HepG2 (cell line): ENCODE results near the gene PSRC1. TPM values are rescaled to one million over a fixed set of nuclear protein-coding genes. Genes with fewer than 3 reads are reported as not detected.

Source experiments
- ATAC-seq: fragments of 200-7000 bp; cut with Tn5 transposase; 3 replicates; pipeline ENCODE4 v1.9.1; 2020; ENCODE audit warnings: mild to moderate bottlenecking, moderate library complexity
- BruUV-seq: library from RNA; stranded (reverse); fragments of 400-500 nt; replicated peaks from 2 replicates; lab custom pipeline; 2021; lab: Mats Ljungman, UMichigan
- CTCF ChIA-PET: fragments of 300-600 bp; formaldehyde crosslinking; extraction: SDS; loops from one replicate; lab custom pipeline; 2021; ENCODE audit warnings: low total read pairs, inconsistent platforms, low intra/inter-chr PET ratio; lab: Yijun Ruan, JAX
- POLR2A ChIA-PET: fragments of 350-600 bp; sonication (Branson Sonifier 250); formaldehyde crosslinking; loops from one replicate; lab custom pipeline; 2020; ENCODE audit warnings: antibody characterized with exemption, inconsistent platforms; lab: Yijun Ruan, JAX
- DNase-seq: peaks from one replicate; pipeline ENCODE4 v3.0.0-alpha.2; 2015; ENCODE audit warnings: low spot score
- FAIRE-seq: peaks from 3 replicates; lab custom pipeline; 2011; peaks lifted over from hg19 to GRCh38; lab: Jason Lieb, UNC
- H2AFZ ChIP-seq: one replicate; pipeline ENCODE4 v1.6.1; 2011; ENCODE audit warnings: low read length, inconsistent platforms
- H3K27ac ChIP-seq: fragments of 300-600 bp; 3 replicates; pipeline ENCODE4 v1.8.0; 2011; ENCODE audit warnings: mixed run types, mild to moderate bottlenecking, mixed read lengths, low read length, inconsistent platforms; ENCODE audit not compliant: insufficient read depth; ENCODE audit errors: extremely low read length
- H3K27me3 ChIP-seq, 2 experiments: fragments of 200-600 bp in 1 of 2; 2 replicates in 1 of 2; 3 replicates in 1 of 2; pipeline versions ENCODE4 v1.6.0 to v1.8.0; 2011; ENCODE audit warnings: low read length in 2 of 2, mild to moderate bottlenecking in 2 of 2, moderate library complexity in 2 of 2, inconsistent platforms in 1 of 2; ENCODE audit not compliant: insufficient read depth in 2 of 2, control insufficient read depth in 1 of 2
- H3K36me3 ChIP-seq, 2 experiments: fragments of 200-600 bp in 1 of 2; replicated peaks in 1 of 2; 2 replicates in 1 of 2; 3 replicates in 1 of 2; pipeline versions ENCODE4 v1.5.1 to v1.8.0; 2011; ENCODE audit warnings: low read length in 2 of 2, inconsistent platforms in 1 of 2; ENCODE audit not compliant: insufficient read depth in 2 of 2, control insufficient read depth in 1 of 2
- H3K4me1 ChIP-seq: 2 replicates; pipeline ENCODE4 v1.5.1; 2012; ENCODE audit warnings: low read length, inconsistent platforms; ENCODE audit not compliant: insufficient read depth
- H3K4me2 ChIP-seq: 2 replicates; pipeline ENCODE4 v1.6.0; 2011; ENCODE audit warnings: low read depth, low read length, inconsistent platforms
- H3K4me3 ChIP-seq, 3 experiments: fragments of 200-600 bp in 1 of 3; sonication (generic), shearing (Covaris generic) in 1 of 3; replicated peaks in 1 of 3; 2 replicates each; pipeline ENCODE4 v1.5.1; 2011 to 2016; ENCODE audit warnings: low read length in 3 of 3, inconsistent platforms in 2 of 3, low read depth in 2 of 3, mild to moderate bottlenecking in 2 of 3, control low read depth in 1 of 3, mixed read lengths in 1 of 3; ENCODE audit not compliant: insufficient read depth in 1 of 3
- H3K79me2 ChIP-seq: one replicate; pipeline ENCODE4 v1.6.1; 2011; ENCODE audit warnings: low read length, inconsistent platforms; ENCODE audit not compliant: insufficient read depth
- H3K9ac ChIP-seq: 2 replicates; pipeline ENCODE4 v1.6.0; 2011; ENCODE audit warnings: mild to moderate bottlenecking, low read depth, low read length, inconsistent platforms; ENCODE audit not compliant: insufficient read depth
- H3K9me3 ChIP-seq: 2 replicates; pipeline ENCODE4 v1.5.1; 2012; ENCODE audit warnings: mild to moderate bottlenecking, low read length
- H4K20me1 ChIP-seq: 2 replicates; pipeline ENCODE4 v1.6.0; 2011; ENCODE audit warnings: inconsistent platforms, mild to moderate bottlenecking, low read length, moderate library complexity; ENCODE audit not compliant: insufficient read depth
- CCDC6 ChIP-seq: sonication (generic); formaldehyde crosslinking; IDR thresholded peaks from 2 replicates; pipeline ENCODE4 v1.8.1; 2022; ENCODE audit warnings: mild to moderate bottlenecking, missing genetic modification reagents, moderate library complexity
- MAFF ChIP-seq: IDR thresholded peaks from 2 replicates; pipeline ENCODE4 v1.6.1; 2011; ENCODE audit warnings: low read depth, low read length, improper control_type of control experiment
- MYNN ChIP-seq: sonication (generic); formaldehyde crosslinking; IDR thresholded peaks from 2 replicates; pipeline ENCODE4 v1.4.0; 2020; ENCODE audit warnings: mild to moderate bottlenecking, low read depth, missing genetic modification reagents
- TFAP4 ChIP-seq: sonication (generic); IDR thresholded peaks from 2 replicates; pipeline ENCODE4 v1.6.1; 2016; ENCODE audit warnings: low read depth, borderline replicate concordance
- ZBTB38 ChIP-seq: sonication (generic); formaldehyde crosslinking; IDR thresholded peaks from 2 replicates; pipeline ENCODE4 v1.5.1; 2020; ENCODE audit warnings: mild to moderate bottlenecking, missing genetic modification reagents
- ZNF619 ChIP-seq: sonication (generic); formaldehyde crosslinking; IDR thresholded peaks from 2 replicates; pipeline ENCODE4 v1.4.0; 2020; ENCODE audit warnings: mild to moderate bottlenecking, missing genetic modification reagents
- ZNF746 ChIP-seq: sonication (generic); formaldehyde crosslinking; IDR thresholded peaks from 2 replicates; pipeline ENCODE4 v1.8.0; 2022; ENCODE audit warnings: mild to moderate bottlenecking, missing genetic modification reagents
- ZNF772 ChIP-seq: sonication (generic); formaldehyde crosslinking; IDR thresholded peaks from 2 replicates; pipeline ENCODE4 v1.5.0; 2020; ENCODE audit warnings: mild to moderate bottlenecking, missing genetic modification reagents
- WGBS: methylation state at CpG from one replicate; pipeline ENCODE4 v1.1.6; 2017; ENCODE audit warnings: low lambda C conversion rate; 5-methylcytosine and 5-hydroxymethylcytosine counted together
- in situ Hi-C: cut with HindIII; loops from 2 replicates; pipeline ENCODE4 v1.10.0; 2017; ENCODE audit warnings: low pct_unique_long_range_greater_than_20kb; ENCODE audit not compliant: extremely low pct_ligation_motif_present
- intact Hi-C: fragments of 100-400 bp; cut with micrococcal nuclease; formaldehyde crosslinking; loops from one replicate; pipeline ENCODE4 v1.10.0; 2022; ENCODE audit not compliant: unreplicated experiment
- polyA plus RNA-seq, 8 experiments: library from polyadenylated mRNA; depleted of rRNA in 3 of 8; stranded (reverse) in 7 of 8; unstranded in 1 of 8; fragments of >200 nt; fragmentation: Illumina TruSeq in 4 of 8; extraction: Trizol in 4 of 8; gene quantifications; 2 replicates each; pipeline versions ENCODE4 v1.2.1 to v1.2.3, GENCODE V29; 2011 to 2016; ENCODE audit warnings: low read depth in 4 of 8, missing spikeins in 1 of 8, mixed read lengths in 1 of 8; ENCODE audit not compliant: insufficient read depth in 1 of 8
- total RNA-seq, 5 experiments: library from RNA; depleted of rRNA; stranded (reverse); fragments of >200 nt; fragmentation: Illumina TruSeq; extraction: Trizol; gene quantifications; 2 replicates each; pipeline ENCODE4 v1.2.3, GENCODE V29; 2016; ENCODE audit warnings: low read depth in 1 of 5
- TF ChIP-seq, protein P1 (sequence below): sonication (generic); formaldehyde crosslinking; IDR thresholded peaks from 2 replicates; pipeline ENCODE4; 2020; ENCODE audit warnings: missing genetic modification reagents, mild to moderate bottlenecking, borderline replicate concordance
- TF ChIP-seq, protein P2 (sequence below): sonication (generic); formaldehyde crosslinking; IDR thresholded peaks from 2 replicates; pipeline ENCODE4 v1.4.0; 2020; ENCODE audit warnings: missing genetic modification reagents, mild to moderate bottlenecking, borderline replicate concordance

The PSRC1 gene
- total and polyA plus RNA-seq, 2 of the 13 experiments (the other 11 are each of a cell fraction or from before 2014, with no cell fraction given): 28.6 to 30.3 TPM

DNA sequence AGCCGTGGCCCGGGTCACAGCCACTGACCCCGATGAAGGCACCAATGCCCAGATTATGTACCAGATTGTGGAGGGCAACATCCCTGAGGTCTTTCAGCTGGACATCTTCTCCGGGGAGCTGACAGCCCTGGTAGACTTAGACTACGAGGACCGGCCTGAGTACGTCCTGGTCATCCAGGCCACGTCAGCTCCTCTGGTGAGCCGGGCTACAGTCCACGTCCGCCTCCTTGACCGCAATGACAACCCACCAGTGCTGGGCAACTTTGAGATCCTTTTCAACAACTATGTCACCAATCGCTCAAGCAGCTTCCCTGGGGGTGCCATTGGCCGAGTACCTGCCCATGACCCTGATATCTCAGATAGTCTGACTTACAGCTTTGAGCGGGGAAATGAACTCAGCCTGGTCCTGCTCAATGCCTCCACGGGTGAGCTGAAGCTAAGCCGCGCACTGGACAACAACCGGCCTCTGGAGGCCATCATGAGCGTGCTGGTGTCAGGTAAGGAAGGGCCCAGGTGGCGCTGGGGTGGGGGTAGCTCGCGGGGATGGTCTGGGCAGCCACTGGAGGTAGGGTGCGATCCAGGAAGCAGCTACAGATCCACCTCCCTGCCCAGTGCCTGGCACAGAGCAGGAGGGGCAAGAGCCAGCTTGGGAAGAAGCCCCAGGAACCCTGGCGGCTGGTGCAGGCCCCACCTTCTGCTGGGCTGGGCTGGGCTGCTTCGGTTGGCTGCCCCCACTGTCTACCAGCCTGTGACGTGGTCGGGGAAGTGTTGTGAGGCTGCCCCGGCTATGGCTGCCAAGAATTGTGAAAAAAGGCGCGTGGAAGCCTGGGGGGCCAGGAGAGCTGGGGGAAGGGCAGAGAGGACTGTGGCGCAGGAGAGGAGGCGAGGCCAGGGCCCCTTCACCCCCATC is 29.8 kb downstream of the PSRC1 start:
- no peak for DNase-seq
- no peaks in the 10 kb centered on the region; a peak in 1 of 5 replicates for H3K36me3 ChIP-seq
- H3K9ac ChIP-seq: peak overlapping the region; percentile 71
- 78% methylated on average over 21 of the region's 33 CpGs for WGBS
- ChIA-PET POLR2A (interaction anchor here (0.6 to 1.9 kb wide), 10 partner anchors 8 to 177 kb away, joined by 3 to 10 read pairs (median 4); partner anchors contain the start of genes PSRC1 and SORT1), CTCF (interaction anchor here (1.6 kb wide), 1 partner anchor 52 kb away, joined by 3 read pairs; no protein-coding TSS in a partner anchor)
- H3K27me3 ChIP-seq: peaks cover 0 to 8% of the 10 kb centered on the region in 2 experiments; a peak in 3 of 5 replicates
- H3K79me2 ChIP-seq: no peaks in the 10 kb centered on the region
- no TSS peak for BruUV-seq
- FAIRE-seq: no peak
- in situ Hi-C loops: no loop called here
- H3K9me3 ChIP-seq: no peaks in the 10 kb centered on the region
- intact Hi-C loops: no loop called here
- peak overlapping the region; percentile 91 for H3K4me2 ChIP-seq
- no peak for ATAC-seq
- H3K4me1 ChIP-seq: peaks cover 54% of the 10 kb centered on the region
- no peaks in the 10 kb centered on the region for H4K20me1 ChIP-seq
- H3K4me3 ChIP-seq: peak overlapping the region in 2 of 3 experiments; percentile 12 to 59; a peak in 1 of 6 replicates
- no peak overlapping the region for H2AFZ ChIP-seq
- H3K27ac ChIP-seq: peak overlapping the region; percentile 88
- TF ChIP-seq ZNF746 (CRISPR knock-in tag) (0 out of 2 replicates have a peak, but pooled peaks have one; percentile 7), TFAP4 (0 out of 2 replicates have a peak, but pooled peaks have one; percentile 3), ZBTB38 (CRISPR knock-in tag) (peak; percentile 15; the same call in 1 of the 2 replicates), MYNN (no peak), ZNF772 (CRISPR knock-in tag) (peak; percentile 3; the same call in 1 of the 2 replicates), ZNF619 (CRISPR knock-in tag) (no peak), MAFF (no peak), CCDC6 (CRISPR knock-in tag) (no peak)
- TF ChIP-seq, protein P1, sequence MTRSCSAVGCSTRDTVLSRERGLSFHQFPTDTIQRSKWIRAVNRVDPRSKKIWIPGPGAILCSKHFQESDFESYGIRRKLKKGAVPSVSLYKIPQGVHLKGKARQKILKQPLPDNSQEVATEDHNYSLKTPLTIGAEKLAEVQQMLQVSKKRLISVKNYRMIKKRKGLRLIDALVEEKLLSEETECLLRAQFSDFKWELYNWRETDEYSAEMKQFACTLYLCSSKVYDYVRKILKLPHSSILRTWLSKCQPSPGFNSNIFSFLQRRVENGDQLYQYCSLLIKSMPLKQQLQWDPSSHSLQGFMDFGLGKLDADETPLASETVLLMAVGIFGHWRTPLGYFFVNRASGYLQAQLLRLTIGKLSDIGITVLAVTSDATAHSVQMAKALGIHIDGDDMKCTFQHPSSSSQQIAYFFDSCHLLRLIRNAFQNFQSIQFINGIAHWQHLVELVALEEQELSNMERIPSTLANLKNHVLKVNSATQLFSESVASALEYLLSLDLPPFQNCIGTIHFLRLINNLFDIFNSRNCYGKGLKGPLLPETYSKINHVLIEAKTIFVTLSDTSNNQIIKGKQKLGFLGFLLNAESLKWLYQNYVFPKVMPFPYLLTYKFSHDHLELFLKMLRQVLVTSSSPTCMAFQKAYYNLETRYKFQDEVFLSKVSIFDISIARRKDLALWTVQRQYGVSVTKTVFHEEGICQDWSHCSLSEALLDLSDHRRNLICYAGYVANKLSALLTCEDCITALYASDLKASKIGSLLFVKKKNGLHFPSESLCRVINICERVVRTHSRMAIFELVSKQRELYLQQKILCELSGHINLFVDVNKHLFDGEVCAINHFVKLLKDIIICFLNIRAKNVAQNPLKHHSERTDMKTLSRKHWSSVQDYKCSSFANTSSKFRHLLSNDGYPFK (CRISPR knock-in tag): 0 out of 2 replicates have a peak, but pooled peaks have one; percentile 6
- TF ChIP-seq, protein P2, sequence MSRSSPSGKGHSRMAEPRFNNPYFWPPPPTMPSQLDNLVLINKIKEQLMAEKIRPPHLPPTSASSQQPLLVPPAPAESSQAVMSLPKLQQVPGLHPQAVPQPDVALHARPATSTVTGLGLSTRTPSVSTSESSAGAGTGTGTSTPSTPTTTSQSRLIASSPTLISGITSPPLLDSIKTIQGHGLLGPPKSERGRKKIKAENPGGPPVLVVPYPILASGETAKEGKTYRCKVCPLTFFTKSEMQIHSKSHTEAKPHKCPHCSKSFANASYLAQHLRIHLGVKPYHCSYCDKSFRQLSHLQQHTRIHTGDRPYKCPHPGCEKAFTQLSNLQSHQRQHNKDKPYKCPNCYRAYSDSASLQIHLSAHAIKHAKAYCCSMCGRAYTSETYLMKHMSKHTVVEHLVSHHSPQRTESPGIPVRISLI (CRISPR knock-in tag): no peak
